BE2C (cell line): ENCODE data around the gene CAPZA2.

ENCODE experiments used
- DNase-seq: peaks from one replicate; pipeline ENCODE4 v3.0.0-alpha.2; 2020
- H3K27me3 ChIP-seq: fragments of 250-450 bp; sonication (Bioruptor Pico); 2 replicates; pipeline ENCODE4 v1.5.1; 2020; ENCODE audit warnings: mild to moderate bottlenecking
- H3K36me3 ChIP-seq: fragments of 250-450 bp; sonication (Bioruptor Pico); 2 replicates; pipeline ENCODE4 v1.5.1; 2020; ENCODE audit warnings: mild to moderate bottlenecking
- H3K4me1 ChIP-seq: fragments of 250-450 bp; sonication (Bioruptor Pico); 2 replicates; pipeline ENCODE4 v1.5.1; 2020
- H3K4me3 ChIP-seq: 2 replicates; pipeline ENCODE4 v1.5.1; 2011; ENCODE audit warnings: low read depth, low read length
- H3K9me3 ChIP-seq: fragments of 250-450 bp; sonication (Bioruptor Pico); 2 replicates; pipeline ENCODE4 v1.5.1; 2020
- CTCF ChIP-seq: IDR thresholded peaks from 2 replicates; pipeline ENCODE4 v1.5.1; 2012; ENCODE audit warnings: mild to moderate bottlenecking, low read depth, low read length

The CAPZA2 gene

GRCh38 chr7:116963234-116963633, 100.8 kb downstream of the CAPZA2 start:
- no peaks in the 10 kb centered on the region for H3K4me1 ChIP-seq
- TF ChIP-seq CTCF: no peak
- no peak overlapping the region for H3K4me3 ChIP-seq
- H3K9me3 ChIP-seq: no peaks in the 10 kb centered on the region
- H3K36me3 ChIP-seq: no peaks in the 10 kb centered on the region
- H3K27me3 ChIP-seq: no peaks in the 10 kb centered on the region
- DNase-seq: no peak

- TF ChIP-seq CTCF: no peak
- DNase-seq: no peak
Measured at GRCh38 chr7:116966601-116967000, 104.2 kb downstream of the CAPZA2 start.

GRCh38 chr7:116967254-116967922, 105.0 kb downstream of the CAPZA2 start:
- H3K9me3 ChIP-seq: no peaks in the 10 kb centered on the region
- no peak overlapping the region for H3K4me3 ChIP-seq
- no peak for TF ChIP-seq CTCF
- no peaks in the 10 kb centered on the region for H3K27me3 ChIP-seq
- DNase-seq: no peak
- H3K4me1 ChIP-seq: no peaks in the 10 kb centered on the region
- no peaks in the 10 kb centered on the region for H3K36me3 ChIP-seq

More at GRCh38 chr7:116966601-116967000, 104.2 kb downstream of the CAPZA2 start:
- Histone ChIP-seq H3K9me3 (no peaks in the 10 kb centered on the region), H3K27me3 (no peaks in the 10 kb centered on the region), H3K4me1 (no peaks in the 10 kb centered on the region), H3K4me3 (no peak overlapping the region), H3K36me3 (no peaks in the 10 kb centered on the region)

GRCh38 chr7:116967983-116968382, 105.6 kb downstream of the CAPZA2 start:
- Histone ChIP-seq H3K4me1 (no peaks in the 10 kb centered on the region), H3K9me3 (no peaks in the 10 kb centered on the region), H3K36me3 (no peaks in the 10 kb centered on the region), H3K4me3 (no peak overlapping the region), H3K27me3 (no peaks in the 10 kb centered on the region)
- TF ChIP-seq CTCF: no peak
- DNase-seq: no peak

GRCh38 chr7:116968631-116969030, 106.2 kb downstream of the CAPZA2 start:
- no peak for DNase-seq
- TF ChIP-seq CTCF: no peak
- Histone ChIP-seq H3K27me3 (no peaks in the 10 kb centered on the region), H3K4me1 (no peaks in the 10 kb centered on the region), H3K36me3 (no peaks in the 10 kb centered on the region), H3K9me3 (no peaks in the 10 kb centered on the region), H3K4me3 (no peak overlapping the region)

- no peak for TF ChIP-seq CTCF
- H3K4me1 ChIP-seq: no peaks in the 10 kb centered on the region
- no peaks in the 10 kb centered on the region for H3K9me3 ChIP-seq
- no peaks in the 10 kb centered on the region for H3K36me3 ChIP-seq
- DNase-seq: no peak
- no peak overlapping the region for H3K4me3 ChIP-seq
- H3K27me3 ChIP-seq: no peaks in the 10 kb centered on the region
Measured at GRCh38 chr7:116969371-116969902, 107.0 kb downstream of the CAPZA2 start.
